Uterine smooth muscle cell (primary cell): Measurements from ENCODE around the gene WFDC13. TPM values are rescaled to one million over a fixed set of nuclear protein-coding genes. Genes with fewer than 3 reads are reported as not detected.

Experiments
- total RNA-seq: library from RNA; depleted of rRNA; stranded (reverse); fragments of >200 nt; gene quantifications from 2 replicates; pipeline ENCODE4 v1.2.3, GENCODE V29; 2014

WFDC13 gene
- not detected in 2 replicates for total RNA-seq

DNA sequence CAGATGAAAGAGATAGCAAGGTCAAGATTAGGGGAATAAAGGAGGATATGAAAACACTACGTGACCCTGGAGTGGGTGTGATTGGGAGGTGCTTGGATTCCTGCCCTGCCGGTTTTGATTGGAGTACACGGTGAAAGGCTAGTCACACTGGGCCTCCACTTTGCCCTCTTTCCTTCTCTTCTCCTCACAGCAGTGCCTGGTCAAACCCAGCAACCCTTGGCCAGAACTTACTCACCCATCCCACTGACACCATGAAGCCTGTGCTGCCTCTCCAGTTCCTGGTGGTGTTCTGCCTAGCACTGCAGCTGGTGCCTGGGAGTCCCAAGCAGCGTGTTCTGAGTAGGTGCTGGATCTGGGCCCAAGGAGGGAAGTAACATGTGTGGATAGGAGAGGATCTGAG lies at the start of gene WFDC13:
Gene WFDC13, plus strand, starts transcription at position 166 of the 400 bp plus-strand sequence. Its CDS starts 86 bp downstream, at position 252.

DNA sequence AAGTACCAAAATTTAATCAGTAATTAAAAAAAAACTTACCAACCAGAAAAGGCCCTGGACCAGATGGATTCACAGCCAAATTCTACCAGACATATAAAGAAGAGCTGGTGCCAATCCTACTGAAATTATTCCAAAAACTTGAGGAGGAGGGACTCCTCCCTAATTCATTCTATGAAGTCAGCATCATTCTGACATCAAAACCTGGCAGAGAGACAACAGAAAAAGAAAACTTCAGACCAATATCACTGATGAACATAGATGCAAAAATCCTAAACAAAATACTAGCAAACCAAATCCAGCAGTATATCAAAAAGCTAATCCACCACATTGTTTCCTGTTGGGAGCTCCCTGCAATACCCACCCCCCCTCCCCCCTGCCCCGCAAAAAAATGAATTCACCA lies 31.7 kb upstream of the WFDC13 start, which contains the start of gene WFDC11:
Gene WFDC11, minus strand, starts transcription at position 101 of the 400 bp plus-strand sequence. CDS start 19,639 bp downstream, outside the sequence.

DNA sequence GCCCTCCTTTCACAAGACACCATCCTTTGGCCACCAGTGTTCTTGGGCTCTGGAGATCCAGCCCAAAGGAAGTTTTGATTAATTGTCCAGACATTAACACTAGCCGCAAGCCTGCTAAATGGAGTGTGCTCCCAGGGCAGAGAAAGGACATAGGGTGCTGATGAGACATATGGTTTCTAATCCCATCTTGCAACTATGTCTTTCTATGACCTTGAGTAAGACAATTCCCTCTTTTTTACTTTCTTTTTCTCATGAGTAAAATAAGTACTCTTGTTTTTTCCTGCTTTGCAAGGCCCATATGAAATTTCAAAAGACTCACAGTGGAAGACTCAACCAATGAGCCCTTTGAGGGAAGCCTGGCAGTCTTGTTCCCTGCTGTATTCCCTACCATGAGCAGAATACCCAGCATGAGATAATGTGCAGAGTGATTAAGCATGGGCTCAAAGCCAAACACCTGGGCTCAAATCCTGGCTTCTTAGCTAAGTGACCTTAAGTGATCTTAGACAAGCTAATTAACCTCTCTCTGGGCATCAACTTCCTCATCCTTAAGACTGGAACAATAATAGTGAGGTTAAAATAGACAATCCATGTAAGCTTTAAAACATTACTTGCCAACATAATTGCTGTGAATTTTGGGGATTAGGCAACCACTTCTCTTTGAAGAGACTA lies 3.3 kb downstream of the WFDC13 start, which contains the start of gene WFDC10B:
Gene WFDC10B, minus strand, starts transcription at position 51 of the 669 bp plus-strand sequence. CDS start 19,027 bp downstream, outside the sequence.

DNA sequence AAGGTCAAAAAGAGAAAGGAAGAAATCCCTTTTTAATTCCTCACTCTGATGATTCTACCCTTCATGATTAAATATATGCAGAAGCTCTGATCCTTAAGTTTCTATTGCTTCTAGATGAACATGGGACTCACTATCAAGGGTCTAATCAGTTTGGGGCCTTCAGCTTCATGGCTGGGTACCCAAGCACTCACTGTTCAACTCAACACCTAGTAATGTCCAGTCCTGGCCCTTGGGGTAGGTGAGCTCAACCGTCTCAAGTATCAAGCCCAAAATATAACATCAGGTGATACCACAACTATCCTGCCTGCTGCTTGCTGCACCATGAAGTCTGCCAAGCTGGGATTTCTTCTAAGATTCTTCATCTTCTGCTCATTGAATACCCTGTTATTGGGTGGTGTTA lies 20.2 kb downstream of the WFDC13 start, which contains the start of gene SPINT4:
Gene SPINT4, plus strand, starts transcription at position 301 of the 400 bp plus-strand sequence. Its CDS starts 21 bp downstream, at position 322.

Other genes with a start within 250 kb of the WFDC13 start
- not detected in 2 replicates for gene WFDC2, start 232.3 kb upstream of the WFDC13 start, total RNA-seq
- not detected in 2 replicates for gene SPINT3, start 186.4 kb upstream of the WFDC13 start, total RNA-seq
- not detected in 2 replicates for gene WFDC6, start 162.6 kb upstream of the WFDC13 start, total RNA-seq
- gene EPPIN, start 154.6 kb upstream of the WFDC13 start, total RNA-seq, result not detected in 2 replicates
- not detected in 2 replicates for gene WFDC8, start 122.8 kb upstream of the WFDC13 start, total RNA-seq
- gene WFDC10A, start 72.3 kb upstream of the WFDC13 start, total RNA-seq, result not detected in 2 replicates
- gene WFDC9, start 70.8 kb upstream of the WFDC13 start, total RNA-seq, result not detected in 2 replicates
- gene WFDC11, start 31.8 kb upstream of the WFDC13 start, total RNA-seq, result not detected in 2 replicates
- not detected in 2 replicates for gene WFDC10B, start 3.0 kb downstream of the WFDC13 start, total RNA-seq
- not detected in 2 replicates for gene SPINT4, start 20.3 kb downstream of the WFDC13 start, total RNA-seq
- gene WFDC3, start 89.8 kb downstream of the WFDC13 start, total RNA-seq, result 0.44 and 0.50 TPM in 2 replicates
- gene DNTTIP1, start 89.9 kb downstream of the WFDC13 start, total RNA-seq, result 18.5 and 27.4 TPM in 2 replicates
- gene UBE2C, start 110.6 kb downstream of the WFDC13 start, total RNA-seq, result 17.6 and 46.8 TPM in 2 replicates
- gene TNNC2, start 125.3 kb downstream of the WFDC13 start, total RNA-seq, result 0.12 and 0.44 TPM in 2 replicates
- gene SNX21, start 131.8 kb downstream of the WFDC13 start, total RNA-seq, result 58.0 and 65.3 TPM in 2 replicates
- 33.4 and 41.5 TPM in 2 replicates for gene ACOT8, start 155.4 kb downstream of the WFDC13 start, total RNA-seq
- gene ZSWIM3, start 155.6 kb downstream of the WFDC13 start, total RNA-seq, result 4.9 and 5.4 TPM in 2 replicates
- 3.3 and 4.0 TPM in 2 replicates for gene ZSWIM1, start 179.2 kb downstream of the WFDC13 start, total RNA-seq
- gene SPATA25, start 185.6 kb downstream of the WFDC13 start, total RNA-seq, result 0.62 and 1.5 TPM in 2 replicates
- gene NEURL2, start 189.2 kb downstream of the WFDC13 start, total RNA-seq, result 6.1 and 6.5 TPM in 2 replicates
- 50.4 and 69.5 TPM in 2 replicates for gene CTSA, start 189.3 kb downstream of the WFDC13 start, total RNA-seq
- 7.0 and 23.5 TPM in 2 replicates for gene PLTP, start 210.1 kb downstream of the WFDC13 start, total RNA-seq
- 11.5 and 12.9 TPM in 2 replicates for gene PCIF1, start 232.6 kb downstream of the WFDC13 start, total RNA-seq